Measurements from ENCODE around the gene RPE65. TPM values are rescaled to one million over a fixed set of nuclear protein-coding genes. Genes with fewer than 3 reads are reported as not detected.

The RPE65 gene
- total and polyA plus RNA-seq, 11 donors, result not detected

- intact Hi-C loops (cut with DNase I), result loop anchor here in 1 of 10 donors (10.0 kb wide), 1 partner anchor 1270 kb away; no protein-coding TSS in a partner anchor
Measured at GRCh38 chr1:68464891-68465290, 15.1 kb upstream of the RPE65 start.

DNA sequence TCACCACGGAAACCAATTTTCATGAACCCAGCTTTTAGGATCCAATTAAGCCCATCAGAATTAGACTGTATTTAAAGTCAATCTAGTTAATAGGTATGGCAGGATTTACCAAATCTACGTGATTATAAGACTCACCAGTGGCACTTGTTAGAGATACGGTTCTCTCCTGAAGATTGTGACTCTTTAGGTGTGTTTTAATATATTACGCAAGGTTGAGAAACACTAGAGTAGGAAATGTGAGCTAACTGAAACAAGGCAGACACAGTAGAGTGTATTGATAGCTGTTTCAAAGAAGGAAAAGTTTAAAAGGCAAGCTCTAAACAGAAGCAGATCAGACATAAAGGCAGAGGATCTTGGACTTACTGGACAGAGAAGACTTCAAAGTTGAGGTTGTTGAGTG lies 11.2 kb upstream of the RPE65 start:
- Histone ChIP-seq H3K4me1 (no peaks in the 10 kb centered on the region), H3K36me3 (no peaks in the 10 kb centered on the region), H3K9me3 (peaks cover 0 to 17% (median 2%) of the 10 kb centered on the region in 12 donors), H3K27ac (no peak overlapping the region), H3K27me3 (no peaks in the 10 kb centered on the region), H3K4me3 (no peak overlapping the region)
- intact Hi-C loops (cut with DNase I), result loop anchor here in 1 of 10 donors (10.0 kb wide), 1 partner anchor 1274 kb away; no protein-coding TSS in a partner anchor
- ATAC-seq (no peak), DNase-seq (no peak)
- WGBS, 4 donors, result 89 to 95% (median 93%) methylated on average over 4 of the region's 4 CpGs
- no peak for TF ChIP-seq CTCF (IDR thresholded peaks at IDR 0.05)

More at GRCh38 chr1:68464891-68465290, 15.1 kb upstream of the RPE65 start:
- 42 to 61% (median 53%) methylated on average over 6 of the region's 6 CpGs for WGBS, 4 donors
- no peak overlapping the region for H3K4me3 ChIP-seq
- H3K9me3 ChIP-seq, result peaks cover 0 to 17% (median 2%) of the 10 kb centered on the region in 12 donors
- no peaks in the 10 kb centered on the region for H3K27me3 ChIP-seq
- TF ChIP-seq POLR2A (IDR thresholded peaks at IDR 0.05) (no peak), CTCF (IDR thresholded peaks at IDR 0.05) (no peak)
- no peaks in the 10 kb centered on the region for H3K36me3 ChIP-seq
- no peak overlapping the region for H3K27ac ChIP-seq
- ATAC-seq, result no peak
- H3K4me1 ChIP-seq, result no peaks in the 10 kb centered on the region
- DNase-seq, result no peak

DNA sequence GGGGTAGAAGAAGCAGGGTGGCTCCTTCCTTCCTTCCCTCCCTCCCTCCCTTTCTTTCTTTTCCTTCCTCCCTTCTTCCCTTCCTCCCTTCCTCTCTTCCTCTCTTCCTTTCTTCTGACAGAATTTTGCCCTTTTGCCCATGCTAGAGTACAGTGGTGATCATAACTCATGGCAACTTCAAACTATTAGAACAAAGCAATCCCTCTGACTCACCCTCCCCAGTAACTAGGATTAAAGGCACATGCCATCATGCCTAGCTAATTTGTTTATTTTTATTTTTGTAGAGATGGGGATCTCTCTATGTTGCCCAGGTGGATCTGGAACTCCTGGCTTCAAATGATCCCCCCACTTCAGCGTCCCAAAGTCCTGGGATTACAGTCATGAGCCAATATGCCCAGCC lies 10.0 kb upstream of the RPE65 start:
- 71 to 94% (median 84%) methylated on average over 1 of the region's 1 CpG for WGBS, 4 donors
- DNase-seq (no peak), ATAC-seq (no peak)
- Histone ChIP-seq H3K9me3 (peaks cover 0 to 17% (median 2%) of the 10 kb centered on the region in 12 donors), H3K36me3 (no peaks in the 10 kb centered on the region), H3K27ac (no peak overlapping the region), H3K27me3 (no peaks in the 10 kb centered on the region), H3K4me3 (no peak overlapping the region), H3K4me1 (no peaks in the 10 kb centered on the region)
- intact Hi-C loops (cut with DNase I), result loop anchor here in 1 of 10 donors (10.0 kb wide), 1 partner anchor 1275 kb away; no protein-coding TSS in a partner anchor
- TF ChIP-seq CTCF (IDR thresholded peaks at IDR 0.05) (no peak), POLR2A (IDR thresholded peaks at IDR 0.05) (no peak)

DNA sequence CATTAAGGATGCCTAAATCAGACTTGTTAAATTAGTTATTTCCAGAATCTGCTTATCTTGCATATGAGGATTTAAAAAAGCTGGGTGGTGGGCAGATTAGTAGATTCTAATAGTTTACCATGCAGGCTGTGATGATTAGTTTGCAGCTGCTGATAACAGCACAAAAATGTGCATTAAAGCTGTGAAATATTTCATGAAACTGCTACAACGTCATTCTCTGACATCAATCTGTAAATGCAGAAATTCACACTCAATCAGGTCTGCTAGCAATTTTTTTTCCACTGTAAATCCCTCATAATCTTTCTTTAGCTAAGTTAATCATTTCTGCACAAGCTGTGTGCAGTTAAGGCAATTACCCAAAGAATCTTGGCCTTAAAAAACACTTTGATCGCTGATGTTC lies 9.3 kb upstream of the RPE65 start:
- 76 to 85% (median 78%) methylated on average over 2 of the region's 2 CpGs for WGBS, 4 donors

More for the DNA sequence above, 9.3 kb upstream of the RPE65 start:
- Histone ChIP-seq H3K9me3 (peaks cover 0 to 14% (median 2%) of the 10 kb centered on the region in 12 donors), H3K4me3 (no peak overlapping the region), H3K4me1 (no peaks in the 10 kb centered on the region), H3K27me3 (no peaks in the 10 kb centered on the region), H3K36me3 (no peaks in the 10 kb centered on the region), H3K27ac (no peak overlapping the region)
- no peak for TF ChIP-seq POLR2A (IDR thresholded peaks at IDR 0.05)
- no peak for TF ChIP-seq CTCF (IDR thresholded peaks at IDR 0.05)
- no peak for ATAC-seq
- DNase-seq, result no peak
- intact Hi-C loops (cut with DNase I), result no loop called here
